ENCODE data around the gene NES.

The NES gene

DNA sequence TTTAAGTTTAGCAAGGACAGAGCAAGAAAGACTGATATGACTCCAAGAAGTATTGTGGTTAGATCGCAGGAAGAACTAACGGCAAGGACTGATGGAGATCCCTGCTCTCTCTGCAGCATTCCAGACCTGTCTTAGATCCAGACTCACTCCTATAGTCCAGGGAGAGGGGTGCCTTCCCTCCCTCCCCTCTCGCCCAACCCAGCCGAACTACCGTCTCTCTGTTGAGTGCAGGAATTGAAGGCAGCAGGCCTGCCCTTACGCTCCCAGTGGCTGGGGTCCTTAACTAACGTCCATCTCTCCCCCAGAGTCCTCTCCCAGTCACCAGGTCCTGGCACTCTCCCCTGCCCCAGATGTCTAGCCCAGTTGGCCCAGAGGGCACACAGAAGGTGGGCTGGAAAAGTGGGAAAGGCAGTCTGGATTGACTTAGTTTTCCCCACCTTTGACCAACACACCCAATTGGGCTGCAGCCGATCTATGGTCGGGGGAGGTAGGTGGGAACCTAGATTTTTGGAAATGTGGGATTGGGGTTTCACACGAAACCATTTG, 27.0 kb upstream of the NES start:
- no peak for DNase-seq

DNA sequence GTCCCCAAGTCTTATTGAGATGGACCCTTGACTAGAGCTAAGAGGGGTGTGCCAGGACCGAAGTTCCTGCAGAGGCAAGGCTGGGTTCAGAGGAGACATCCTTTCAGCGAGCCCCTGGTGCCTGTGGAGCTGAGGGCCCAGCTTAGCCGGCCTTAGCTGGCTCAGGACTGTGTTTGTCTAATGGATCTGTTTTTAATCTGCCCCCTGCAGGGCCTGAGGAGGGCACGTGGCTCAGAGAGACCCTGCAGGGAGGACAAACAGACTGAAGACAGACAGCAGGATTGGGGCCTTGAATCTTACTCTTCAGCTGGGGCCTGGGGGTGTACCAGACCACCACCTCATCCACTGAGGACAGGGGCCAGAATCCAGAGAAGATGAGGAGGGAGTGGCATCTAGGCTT, 26.5 kb upstream of the NES start:
- no peak for DNase-seq

DNA sequence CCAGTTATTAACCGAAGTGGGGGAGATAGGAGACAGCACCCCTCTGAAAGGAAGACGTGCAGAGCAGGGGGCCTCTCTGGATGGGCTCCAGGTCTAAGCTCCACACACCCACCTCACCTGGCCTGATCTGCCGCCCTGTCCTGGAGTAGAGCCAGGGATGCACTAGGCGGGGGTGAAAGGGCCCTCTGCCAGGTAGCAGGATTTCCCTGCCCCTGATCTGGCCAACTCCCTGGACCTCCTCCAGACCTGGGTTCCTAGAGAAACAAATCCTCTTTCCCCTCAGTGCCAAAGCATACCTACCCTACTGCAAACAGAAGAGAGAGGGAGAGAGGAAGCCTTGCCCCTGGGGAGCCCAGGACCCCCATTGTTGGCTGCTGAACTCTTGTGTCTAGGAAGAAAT, 26.1 kb upstream of the NES start:
- peak; percentile 23 for DNase-seq

DNA sequence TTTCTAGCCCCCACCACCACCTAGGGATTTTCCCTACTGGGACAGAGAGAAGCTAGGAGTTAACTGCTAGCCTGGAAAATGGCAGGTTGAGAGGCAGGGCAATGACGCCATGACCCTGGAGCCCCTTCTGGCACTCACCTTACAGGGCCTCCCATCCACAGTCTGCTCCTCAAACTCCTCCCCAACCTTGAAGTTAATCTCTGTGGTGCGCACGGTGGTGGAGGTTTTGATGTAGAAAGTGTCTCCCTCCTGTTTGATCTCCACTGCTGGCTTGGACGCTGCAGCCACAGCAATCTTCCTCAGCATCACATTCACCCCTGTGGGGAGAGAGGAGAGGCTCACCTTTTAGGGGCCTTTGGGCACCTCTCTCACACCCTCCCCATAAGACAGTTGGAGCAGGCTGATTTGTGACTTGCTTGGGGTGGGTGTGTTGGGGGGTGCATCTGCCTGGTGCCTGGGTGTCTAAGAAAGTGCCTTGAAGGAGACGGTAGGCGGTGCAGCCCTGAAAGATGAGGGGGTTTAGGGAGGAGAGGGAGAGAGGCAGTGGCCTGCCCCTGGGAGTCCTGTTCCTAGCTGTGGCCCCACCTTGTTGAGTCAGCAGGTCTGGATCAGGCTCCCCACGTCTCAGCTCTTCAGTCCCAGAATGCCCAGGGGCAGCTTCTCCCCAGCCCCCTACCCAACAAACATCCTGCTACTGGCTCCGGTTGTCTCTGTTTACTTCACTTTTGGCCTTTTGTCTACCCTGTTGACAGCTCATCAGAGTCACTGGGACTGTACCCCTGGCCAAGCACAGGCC, 23.7 kb upstream of the NES start:
- no peak for DNase-seq

DNA sequence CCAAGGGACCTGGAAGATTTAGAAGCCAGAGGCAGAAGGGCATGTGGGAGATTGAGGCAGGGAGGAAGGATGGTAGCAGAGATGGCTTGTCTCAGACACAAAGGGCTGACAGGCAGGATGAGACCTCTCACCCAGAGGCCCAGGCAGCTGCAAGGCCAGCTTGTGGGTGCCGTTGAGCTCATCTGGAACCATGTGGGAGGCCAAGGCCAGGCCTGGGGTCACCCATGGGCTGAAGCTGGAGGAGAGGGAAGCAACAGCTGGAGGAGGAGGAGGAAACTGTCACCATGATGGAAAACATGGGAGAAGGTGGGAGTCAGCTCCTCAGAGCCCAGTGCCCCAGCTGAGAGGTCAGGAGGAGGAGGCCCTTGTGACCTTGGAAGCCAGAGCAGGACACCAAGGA, 21.8 kb upstream of the NES start:
- DNase-seq, result no peak

DNA sequence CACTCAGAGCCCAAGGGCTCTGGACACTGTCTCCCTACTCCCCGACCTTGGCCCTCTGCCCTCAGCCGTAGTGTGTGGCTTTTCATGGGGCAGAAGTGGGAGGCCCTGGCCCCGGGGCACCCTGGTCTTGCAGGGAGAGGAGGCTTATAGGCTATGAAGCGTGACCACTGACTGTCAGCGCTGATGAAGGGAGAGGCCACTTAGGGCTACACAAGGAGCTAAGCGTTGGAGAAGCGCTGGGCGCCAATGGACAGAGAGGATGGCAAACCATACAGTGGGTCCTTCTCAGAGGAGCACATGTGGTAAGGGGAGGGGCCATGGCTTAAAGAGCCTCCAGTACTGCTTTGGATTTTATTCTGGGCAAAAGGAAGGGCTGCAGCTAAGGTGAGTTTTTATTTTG, 20.3 kb upstream of the NES start:
- no peak for DNase-seq

DNA sequence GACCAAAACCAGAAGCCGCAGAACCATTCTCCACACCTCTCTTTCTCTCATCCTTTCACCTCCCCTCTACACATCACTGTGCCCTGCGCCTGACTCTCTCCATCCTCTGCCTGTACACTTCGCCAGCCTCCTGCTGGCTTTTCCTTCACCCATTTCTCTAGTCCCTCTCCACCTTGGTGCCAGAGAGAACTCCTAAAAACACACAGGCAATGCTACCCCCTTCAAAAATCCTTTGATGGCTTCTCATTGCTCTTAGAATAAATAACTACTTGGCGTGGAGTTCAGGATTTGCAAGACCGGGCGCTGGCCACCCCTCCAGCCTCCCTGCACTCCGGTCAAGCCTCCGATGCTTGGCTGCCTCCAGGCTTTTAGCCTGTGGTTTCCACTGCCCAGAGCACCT, 19.5 kb upstream of the NES start:
- no peak for DNase-seq

DNA sequence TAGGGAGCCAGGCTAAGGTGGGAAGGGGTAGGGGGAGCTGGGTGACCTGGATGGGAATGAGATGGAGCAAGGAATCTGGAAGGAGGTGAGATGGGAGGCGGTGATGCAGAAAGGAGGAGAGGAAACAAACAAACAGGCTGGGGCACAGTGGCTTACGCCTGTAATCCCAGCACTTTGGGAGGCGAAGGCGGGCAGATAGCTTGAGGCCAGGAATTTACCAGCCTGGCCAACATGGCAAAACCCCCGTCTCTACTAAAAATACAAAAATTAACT, 17.4 kb upstream of the NES start:
- DNase-seq, result no peak

DNA sequence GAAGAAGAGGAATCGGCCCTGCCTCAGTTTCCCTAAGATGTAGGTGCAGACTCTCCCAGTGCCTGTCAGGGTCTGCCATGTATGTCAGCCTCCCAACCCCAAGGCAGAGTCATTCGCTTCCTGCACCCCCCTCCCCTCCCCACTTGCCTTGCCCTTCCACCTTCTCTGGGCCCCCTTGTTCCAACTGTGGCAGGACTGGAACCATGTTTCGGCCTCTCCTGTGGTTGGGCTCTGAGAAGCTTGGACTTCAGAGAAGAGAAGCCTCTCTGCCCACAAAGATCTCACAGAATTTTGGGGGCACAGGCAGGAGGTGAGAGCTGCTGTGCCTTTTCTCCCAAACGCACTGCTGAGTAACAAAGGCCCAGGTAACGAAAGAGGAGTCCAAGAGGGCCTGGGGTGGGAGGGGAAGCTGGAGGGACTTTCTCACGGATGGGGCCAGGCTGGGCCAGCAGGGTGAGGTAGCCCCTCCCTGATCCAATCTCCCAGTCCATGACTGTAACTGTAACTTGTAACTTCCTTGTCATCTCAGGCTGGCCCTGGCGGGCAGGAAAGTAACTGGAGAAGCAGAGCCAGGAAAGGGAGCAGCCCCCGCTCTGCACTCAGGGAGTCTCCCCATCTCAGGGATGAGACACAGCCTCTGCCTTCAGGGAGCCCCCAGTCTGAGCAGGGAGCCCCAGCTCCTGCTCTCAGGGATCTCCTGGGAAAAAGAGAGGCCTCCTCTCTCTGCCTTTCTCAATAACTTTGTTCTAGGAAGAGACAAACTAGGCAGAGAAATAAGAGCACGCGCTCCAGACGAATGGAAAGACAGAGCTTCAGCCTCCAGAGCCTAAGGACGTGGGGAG, 16.9 kb upstream of the NES start:
- DNase-seq, result no peak

DNA sequence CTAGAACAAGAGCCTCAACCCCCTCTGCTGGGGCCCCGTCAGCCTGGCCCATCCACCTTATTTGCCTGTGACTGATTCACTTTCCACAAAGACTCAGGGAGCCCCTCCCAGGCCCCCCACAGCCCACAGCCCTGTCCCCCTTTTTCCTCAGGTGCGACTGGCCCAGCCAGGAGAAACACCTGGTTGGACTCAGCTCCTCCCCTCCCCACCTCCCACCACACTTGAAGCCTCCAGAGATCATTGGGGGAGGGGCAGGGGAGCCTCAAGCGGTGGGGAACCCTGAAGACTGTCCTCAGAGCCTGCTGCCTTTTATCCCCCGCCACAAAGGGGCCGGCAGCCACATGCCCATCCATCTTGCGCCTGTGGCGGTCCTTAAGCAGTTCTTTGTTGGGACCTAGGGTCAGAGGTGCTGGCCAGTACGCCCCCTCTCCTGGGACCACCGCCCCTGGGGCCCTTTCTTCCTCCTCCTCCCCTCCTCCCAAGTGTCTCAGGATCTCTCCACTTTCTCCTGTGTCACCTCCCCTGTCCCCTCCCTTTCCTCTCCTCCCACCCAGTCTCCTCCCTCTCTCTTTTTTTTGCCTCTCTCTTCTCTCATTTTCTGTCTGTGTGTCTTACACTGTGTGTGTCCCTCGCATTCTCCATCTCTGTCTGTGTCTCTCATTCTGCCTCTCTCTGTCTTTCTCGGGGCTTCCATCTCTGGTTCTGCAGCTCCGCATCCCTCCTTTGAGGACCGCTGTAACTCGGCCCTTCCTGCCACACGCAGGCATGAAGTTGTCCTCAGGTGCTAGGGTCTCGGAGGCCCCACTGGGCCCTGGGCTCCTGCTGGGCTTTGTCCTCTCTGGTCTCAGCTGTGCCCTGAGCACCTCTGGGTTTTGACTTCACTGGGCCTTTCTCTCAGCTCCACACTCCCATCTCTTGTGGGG, 16.0 kb upstream of the NES start:
- DNase-seq, result no peak

DNA sequence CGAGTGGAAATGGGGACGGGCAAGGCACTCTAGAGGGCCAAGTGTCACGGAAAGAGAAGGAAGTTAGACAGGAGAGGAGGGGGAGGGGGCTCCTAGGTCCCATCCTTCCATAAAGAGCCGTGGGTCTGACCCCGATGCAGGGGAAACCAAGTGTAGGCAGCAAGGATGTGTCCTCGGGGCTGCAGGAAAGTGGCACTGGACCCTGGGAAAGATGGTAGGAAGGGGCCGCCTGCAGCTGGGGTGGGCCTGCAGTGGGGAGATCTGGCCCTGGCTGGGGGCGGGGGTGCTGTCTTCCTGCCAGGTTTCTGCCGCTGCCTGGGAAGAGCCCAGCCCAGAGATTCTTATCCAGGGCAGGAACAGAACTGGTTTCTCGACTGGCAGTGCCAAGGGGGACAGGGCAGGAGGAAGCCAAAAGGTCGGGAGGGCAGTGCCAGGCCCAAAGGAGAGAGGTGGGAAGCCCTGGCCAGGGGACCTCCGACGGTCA, 15.3 kb upstream of the NES start:
- DNase-seq, result no peak

DNA sequence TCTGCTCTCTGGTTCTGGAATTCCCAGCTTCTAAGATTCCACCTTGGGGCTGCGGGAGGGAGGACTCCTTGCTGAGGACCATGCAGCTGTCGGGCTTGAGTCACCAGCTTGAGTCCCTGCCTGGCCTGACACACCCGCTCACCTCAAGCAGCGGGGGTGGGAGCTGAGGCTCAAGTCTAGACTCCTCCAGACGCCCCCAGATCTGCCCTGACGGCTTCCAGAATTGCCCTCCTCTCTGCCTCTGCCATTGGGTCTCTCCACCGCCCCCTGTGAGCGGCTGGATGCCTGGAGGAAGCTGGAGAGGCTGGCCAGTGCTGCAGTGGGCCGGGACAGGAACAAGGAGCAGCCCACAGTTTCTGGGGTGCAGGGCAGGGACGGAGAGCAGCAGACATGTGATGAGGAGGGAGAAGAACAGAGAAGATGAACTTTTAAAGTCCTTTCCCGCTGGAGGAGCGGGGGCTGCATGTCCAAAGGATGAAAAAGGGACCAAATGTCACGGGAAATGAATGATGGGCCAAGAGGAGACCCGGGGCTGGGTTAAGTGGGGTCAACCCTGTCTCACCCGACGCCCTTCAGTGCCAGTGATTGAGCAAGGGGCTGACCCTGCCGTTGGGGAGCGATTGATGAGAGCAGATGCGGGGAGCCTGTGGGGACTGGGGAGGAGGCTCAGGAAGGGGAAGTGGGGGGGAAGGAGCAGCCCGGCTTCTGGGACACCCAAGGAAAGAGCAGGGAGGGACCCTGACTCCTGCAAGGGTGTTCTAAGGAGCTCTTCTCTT, 14.6 kb upstream of the NES start:
- DNase-seq, result no peak

DNA sequence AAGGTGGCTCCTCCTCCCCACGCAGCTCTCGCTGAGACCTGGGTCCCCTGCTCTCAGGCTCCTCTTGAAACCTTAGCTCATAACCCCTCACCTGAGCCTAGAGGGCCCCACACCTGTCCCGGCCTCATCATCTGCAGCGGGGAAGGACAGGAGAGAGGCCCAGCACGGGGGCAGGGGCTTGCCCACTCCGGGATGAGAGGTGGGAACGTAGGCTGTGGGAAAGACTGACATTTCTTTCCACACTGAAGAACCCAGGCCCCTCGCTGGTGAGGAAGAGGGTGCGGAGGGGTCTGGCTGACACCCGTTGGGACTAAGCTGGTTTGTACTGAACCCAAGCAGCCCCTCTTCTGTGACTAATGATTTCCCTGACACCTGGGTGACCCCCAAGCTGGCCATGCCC, 14.0 kb upstream of the NES start:
- no peak for DNase-seq

DNA sequence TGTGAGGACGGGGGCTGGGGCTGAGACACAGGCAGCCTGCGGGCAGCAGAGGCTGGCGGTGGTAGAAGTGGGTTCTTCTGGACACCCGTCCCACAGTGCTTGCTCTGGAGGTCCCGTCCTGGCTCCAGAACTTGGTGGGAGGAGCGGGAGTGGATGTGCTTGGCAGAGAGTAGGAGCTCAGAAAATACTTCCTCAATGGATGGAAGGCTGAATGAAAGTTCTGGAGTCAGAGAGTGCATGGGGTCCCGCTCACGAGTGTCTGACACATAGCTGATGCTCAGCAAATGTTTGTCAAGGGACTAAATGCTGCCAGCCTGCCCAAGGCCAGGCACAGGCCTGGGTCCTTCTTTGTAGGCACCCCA, 13.4 kb upstream of the NES start:
- DNase-seq, result no peak

DNA sequence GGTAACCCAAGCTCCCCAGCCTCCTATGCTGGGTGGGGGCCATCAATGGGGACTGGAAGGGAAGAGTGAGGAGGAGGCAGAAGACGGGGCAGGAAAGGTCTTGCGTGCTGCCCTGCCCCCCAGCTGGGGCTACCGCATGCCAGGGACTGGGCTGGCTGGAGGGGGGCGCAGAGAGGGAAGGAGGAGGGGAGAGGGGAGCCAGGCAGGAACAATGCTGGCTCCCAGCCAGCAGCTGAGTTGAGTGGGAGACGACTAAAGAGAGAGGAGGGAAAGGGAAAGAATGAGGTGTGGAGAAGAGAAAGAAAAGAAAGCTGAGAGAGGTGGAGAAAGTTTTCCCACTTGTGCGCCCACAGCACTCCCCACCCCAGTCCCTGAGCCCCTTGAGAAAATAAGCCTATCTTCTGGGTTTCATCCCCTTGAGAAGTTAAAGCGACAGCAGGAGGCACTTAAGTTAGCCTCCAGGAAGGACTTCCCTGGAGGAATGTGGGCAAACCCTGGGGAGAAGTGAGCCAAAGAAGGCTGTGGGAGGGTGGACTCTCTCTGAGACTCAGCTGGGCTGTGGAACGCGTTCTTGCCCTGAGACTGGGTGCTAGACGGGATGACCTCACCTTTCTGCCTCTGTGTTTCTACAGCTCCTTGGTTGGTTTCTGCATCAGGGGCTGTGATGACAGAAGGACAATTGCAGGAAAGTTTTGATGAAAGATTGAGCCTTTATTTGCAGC, 12.9 kb upstream of the NES start:
- DNase-seq, result no peak

DNA sequence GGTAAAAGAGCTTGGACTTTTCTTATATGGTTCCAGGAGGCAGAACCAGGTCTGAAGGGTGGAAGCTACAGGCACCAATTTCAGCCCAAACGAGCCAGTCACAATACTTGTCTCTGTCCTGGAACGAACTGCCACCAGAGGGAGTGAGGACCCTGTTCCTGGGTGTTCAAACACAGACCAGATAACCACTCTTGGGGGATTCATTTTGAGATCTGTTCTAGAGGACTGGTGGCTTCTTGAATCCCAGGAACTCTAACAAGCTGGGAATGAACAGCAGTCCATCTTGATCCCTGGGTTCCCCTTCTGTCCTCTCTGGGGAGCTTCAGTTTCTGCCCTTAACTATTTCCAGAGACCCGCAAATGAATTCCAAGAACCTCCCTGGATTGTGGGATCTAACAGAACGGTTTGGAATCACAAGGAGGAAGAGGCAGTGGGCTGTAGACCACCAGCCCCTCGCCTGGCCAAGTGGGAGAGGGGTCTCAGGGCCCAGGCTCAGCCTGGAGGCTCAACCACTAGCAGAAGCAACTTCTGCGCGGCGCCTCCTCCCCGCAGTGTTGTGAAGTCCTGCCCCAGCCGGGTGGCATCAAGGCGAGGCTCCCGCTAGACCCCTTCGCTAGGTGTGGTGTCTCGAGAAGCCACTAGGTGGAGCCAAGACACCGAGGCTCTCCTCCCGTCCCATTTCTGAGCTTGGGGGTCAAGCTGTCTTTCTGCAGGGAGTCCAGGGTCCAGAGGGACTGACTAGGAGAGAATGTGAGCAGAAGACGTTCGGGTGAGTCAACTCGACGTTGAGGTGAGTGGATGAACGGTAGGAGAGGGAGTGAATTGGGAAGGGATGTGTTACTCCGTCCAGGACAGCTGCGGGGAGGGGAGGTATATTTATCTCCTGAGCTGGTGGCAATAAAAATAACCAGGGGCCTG, 12.1 kb upstream of the NES start:
- no peak for DNase-seq

DNA sequence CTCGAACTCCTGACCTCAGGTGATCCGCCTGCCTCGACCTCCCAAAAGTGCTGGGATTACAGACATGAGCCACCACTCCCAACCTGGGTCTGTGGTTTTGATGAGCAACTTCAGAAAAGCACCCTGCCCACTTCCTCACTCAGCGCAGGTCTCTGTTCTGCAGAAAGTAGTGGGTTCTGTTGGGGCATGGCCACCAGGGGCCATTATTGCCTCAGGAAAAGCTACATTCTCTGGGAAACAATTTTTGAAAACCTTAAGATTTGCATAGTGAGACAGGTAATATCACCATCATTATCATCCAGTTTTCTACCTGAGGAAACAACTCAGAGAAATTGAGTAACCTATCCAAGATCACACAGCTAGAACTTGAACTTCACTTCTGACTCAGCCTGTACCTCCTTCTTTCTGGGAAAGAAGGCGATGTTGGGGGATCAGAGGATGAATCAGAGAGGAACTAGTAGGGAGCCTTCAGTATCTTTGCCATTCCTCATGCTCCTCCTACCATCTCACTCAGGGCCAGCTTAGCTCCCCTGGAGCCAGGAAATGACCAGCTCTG, 7.1 kb upstream of the NES start:
- DNase-seq, result no peak

DNA sequence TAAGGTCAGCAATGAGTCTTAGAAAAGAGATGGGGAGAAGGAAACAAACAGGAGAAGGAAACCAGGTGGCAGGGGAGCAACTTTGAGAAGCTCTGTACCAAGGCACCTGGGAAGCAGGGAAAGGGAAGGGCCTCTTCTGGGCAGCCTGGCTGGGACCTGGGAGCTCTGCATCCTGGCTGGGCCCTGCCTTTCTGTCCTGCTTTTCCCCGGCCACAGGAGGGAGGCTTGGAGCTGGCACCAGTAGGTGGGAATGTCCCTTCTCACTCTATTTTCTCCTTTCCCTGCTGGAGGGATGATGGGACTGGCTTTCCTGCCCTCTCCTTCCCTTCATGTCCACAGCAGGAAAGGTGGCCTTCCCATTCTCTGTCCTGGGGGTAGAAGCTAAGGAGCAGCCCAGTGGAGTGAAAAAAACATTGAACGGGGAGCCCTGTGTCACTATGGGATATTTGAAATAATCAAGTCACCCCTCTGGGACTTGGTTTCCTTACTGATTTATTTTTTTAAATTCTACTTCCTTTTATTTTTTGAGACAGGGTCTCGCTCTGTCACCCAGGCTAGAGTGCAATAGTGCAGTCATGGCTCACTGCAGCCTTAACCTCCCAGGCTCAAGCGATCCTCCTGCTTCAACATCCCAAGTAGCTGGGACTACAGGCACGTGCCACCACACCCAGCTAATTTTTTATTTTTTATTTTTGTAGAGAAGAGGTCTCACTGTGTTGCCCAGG, 5.1 kb upstream of the NES start:
- DNase-seq, result no peak

DNA sequence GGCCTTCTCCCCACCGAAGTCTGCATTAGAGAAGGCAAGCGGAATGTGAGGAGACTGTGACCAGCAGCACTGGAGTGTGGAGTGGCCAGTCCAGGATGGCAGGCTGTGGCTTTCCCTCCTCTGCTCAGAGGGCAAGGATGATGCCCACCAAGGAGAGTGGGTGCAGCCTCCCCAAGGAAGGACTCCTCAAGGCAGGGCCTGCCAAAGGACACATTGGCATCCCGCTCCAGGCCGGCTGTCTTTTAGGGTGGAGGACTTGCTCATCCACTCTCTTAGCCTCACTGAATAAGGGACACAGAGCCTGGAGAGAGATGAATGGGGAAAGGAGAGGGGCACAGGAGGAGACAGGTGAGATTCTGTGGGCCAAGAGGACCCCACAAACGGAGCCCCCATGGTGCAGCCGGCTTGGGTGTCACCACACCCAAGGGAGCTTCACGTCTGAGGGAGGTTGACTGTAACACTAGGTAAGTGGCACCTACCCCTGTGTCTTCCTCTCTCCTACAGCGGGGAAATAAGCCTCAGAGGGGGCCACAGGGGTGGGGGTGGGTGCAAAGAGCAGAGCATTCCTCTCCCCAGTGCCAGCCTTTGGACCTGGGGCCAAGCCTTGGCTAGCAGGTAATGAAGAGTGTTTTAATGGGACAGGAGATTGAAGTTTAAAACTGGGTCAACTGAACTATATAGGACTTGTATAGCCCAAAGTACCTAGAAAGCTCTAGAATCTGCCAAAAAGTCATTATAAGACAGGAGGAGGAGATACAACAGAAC, 4.2 kb upstream of the NES start:
- no peak for DNase-seq

Data from NCI-H2029 treated with DMSO at 0.1 percent for 48 hours (cell line).